ENCODE data around the gene MYH6.
A peak's percentile ranks its signal among the peaks of the same experiment; 100 is the strongest.

MYH6 gene

DNA sequence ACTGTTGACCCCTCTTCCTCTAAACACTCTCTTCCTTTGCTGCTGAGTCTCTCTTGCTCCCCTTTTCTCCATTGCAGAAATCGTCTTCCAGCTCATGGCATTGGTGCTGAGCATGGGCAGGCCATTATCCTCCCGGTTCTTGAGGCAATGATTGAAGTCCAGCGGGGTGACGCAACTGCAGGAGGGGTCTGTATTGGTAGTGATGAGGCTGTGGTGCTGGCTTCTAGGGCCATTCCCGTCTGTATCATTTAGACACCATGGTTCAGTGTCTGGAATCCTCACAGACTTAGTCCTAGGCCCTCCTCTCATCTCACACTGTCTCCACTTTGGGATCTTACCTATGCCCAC lies 54.7 kb downstream of the MYH6 start:
- no peak for DNase-seq

DNA sequence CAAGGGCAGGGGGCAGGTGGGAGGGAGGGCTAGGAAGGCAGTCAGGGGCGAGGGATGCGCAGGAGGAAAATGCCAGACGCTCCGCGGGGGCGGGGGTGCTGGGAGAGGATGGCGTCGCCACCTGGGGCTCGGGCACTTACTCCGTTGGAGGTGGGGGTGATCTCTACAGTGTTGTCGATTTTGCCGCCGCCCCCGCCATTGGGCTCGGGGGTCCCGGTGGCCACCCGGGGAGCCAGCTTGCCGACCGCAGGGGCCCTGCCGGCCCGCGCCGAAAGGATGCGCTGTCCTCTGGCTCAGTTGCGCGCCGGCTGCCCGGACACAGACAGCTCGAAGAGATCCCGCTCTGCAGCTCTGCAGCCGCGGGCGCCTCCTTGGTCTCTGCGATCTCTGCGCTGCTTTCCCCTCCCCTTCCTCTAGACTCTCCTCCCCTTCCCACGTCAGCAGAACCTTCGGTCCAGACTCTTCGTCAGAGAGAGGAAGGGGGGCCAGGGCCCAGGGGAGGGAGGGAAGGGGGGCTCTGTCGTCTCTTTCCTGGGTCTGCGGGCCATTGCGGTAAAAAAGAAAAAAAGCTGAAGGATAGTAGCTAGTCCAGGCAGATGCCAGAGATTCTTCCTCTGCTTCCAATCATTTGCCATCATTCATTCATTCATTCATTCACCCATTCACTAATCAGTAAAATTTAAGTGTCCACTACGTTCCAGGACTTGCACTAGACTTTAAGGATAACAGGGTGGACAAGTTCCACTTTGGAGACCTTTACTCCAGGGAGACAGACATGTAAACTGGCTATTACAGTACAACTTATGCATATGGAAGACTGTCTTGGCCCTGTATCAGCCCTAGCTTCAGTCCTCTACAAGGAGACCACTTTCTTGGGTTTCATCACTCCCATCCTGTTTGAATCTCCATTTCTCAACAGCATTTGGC lies 55.3 kb downstream of the MYH6 start, which contains the start of gene SLC22A17:
TSS of gene SLC22A17 (minus strand) at position 382 of the 927 bp plus-strand sequence.
- DNase-seq, result peak; percentile 34

DNA sequence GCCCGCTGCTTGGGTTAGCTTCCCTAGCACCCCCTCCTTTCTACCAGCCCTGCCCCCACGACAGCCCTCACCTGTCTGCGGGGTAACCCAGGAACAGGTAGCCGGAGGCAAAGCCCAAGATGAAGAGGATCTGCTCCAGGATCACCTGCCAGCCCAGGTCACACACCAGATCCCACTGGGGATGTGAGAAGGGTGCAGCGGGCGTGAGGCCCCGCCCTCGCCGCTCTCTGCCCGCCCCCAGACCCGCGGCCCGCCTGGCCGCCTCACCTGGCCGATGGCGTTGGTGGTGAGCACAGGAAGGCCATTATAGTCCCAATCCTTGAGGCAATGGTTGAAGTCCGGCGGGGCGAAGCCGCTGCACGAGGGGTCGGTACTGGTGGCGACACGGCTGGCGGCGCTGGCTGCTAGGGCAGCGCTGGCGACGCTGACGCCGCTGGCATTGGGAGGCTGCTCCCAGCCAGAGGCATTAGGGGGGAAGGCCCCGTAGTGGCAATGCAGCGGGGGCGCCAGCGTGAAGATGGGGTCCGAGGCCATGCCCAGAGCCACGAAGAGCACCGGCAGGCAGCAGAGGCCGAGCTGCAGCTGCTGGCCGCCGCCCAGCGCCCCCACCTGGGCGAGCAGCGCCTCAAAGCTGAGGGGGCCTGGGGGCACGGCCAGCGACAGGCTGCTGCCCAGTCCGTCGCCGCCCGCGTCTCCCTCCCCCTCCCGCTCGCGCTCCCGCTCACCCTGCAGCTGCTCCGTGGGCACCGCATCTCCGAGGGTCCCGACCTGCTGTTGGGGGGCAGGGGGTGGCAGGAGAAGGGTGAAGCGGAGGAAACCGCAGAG lies 56.2 kb downstream of the MYH6 start:
- DNase-seq, result no peak

DNA sequence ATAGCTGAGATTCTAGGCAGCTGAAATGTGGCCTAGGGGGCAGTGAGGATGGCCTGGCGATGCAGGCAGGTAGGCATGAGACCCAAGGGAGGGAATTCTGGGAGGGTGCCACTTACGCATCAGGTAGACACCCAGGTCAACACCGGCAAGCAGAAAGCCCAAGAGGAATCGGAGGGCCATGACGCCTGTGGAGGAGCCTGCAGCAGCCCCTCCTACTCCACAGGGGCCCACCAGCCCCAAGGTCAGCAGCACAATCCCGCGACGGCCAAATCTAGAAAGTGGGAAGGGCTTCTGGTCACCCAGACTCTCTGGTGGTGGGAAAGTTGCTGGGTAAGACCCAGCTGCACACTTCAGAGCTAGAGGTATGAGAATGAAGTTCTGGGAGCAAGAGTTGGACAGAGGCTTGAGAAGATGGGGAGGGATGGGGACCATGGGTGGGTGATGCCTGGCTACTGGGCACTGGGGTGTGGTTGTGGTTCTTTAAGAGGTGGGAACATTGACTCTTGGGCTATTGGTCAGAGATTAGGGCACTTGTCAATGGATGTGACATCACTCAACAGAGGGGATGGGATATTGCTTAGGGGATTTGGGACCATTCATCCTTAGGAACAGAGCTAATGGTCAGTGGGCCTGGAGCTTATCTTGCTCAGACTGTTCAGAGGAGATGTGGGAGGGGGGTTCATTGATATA lies 58.8 kb downstream of the MYH6 start:
- no peak for DNase-seq

DNA sequence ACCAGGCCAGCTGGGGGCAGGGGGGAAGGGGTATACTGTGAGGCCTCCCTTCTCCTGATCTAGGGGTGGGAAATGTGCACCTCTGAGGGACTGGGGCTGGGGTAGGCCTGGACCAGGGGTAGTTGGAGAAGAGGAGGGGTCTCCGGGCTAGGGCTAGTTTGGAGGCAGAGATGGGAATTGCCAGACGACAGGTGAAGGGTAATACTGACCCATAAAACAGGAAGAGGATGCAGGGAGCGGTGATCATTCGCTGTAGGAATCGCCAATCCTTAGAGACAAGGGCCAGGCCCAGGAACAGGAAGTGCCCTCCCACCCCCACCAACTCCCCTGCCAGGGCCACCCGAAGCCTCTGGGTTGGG lies 59.8 kb downstream of the MYH6 start:
- no peak for DNase-seq

DNA sequence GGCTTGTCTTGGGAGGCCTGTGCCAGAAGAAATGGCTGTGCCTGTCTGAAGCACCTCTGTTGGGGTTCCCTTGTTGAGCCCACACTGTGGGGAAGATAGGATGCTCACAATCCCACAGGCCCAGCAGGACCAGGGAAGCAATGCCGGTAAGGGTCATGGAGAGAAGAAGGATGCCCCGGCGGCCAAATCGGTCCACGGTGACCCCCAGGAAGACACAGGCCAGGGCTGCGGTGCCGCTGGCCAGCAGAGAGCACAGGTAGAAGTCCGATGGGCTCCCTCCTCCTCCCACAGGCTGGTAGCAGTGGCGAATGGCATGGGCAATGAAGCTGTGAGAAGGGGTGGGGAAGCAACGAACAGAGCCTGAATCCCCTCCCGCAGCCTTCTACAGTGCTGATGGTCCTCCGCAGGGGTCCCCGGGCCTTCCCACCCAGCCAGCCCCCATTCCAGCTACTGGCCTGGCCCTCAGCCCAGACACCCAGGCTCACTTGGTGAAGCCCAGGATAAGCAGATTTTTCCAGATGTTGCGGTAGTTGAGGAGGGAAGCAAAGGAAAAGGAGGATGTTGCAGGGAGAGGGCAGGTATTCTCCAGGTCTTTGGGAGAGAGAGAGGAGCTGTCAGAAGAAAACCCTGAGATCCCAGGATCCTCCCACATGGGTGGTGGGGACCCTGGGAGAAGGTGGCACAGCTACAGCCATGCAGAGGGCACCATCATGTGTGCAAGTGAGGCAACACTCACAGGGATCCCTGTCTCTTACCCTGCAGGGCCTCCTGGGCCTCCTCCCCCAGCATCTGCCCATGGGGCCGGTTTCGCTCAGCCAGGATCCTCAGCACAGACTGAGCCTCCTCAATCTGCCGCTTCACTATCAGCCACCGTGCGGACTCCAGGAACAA lies 60.4 kb downstream of the MYH6 start:
- no peak for DNase-seq

DNA sequence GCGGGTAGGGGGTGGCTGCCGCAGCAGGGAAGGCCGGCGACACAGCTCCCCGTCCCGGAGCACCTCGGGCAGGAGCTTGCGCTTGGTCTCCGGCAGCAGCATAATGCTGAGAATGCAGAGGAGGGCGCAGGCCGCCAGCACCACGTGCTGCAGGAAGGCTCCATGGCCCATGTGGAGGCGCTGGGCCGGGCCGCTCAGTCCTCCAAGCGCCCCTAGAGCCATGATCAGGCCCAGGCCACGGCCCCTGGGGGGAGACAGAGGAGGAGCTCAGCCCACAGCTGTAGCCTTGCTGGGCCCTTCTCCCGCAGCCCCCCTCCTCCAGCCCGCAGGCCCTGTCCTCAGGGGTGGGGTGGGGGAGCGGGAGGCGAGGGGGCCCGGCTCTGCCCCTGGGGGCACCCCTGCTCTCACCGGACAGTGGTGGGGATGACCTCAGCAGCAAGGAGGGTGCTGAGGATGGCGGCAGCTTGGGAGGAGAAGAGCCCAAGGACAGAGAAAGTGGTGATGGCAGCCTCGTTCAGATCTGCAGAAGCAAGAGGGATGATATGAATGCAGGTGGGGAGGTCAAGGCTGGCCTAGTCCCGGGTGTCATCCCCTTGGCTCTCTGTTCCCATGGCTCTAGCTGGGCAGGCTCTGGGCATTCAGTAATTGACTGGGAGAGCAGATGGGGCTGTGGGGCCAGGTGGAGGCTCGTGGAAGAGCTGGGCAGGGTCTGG lies 61.2 kb downstream of the MYH6 start:
- DNase-seq, result no peak

DNA sequence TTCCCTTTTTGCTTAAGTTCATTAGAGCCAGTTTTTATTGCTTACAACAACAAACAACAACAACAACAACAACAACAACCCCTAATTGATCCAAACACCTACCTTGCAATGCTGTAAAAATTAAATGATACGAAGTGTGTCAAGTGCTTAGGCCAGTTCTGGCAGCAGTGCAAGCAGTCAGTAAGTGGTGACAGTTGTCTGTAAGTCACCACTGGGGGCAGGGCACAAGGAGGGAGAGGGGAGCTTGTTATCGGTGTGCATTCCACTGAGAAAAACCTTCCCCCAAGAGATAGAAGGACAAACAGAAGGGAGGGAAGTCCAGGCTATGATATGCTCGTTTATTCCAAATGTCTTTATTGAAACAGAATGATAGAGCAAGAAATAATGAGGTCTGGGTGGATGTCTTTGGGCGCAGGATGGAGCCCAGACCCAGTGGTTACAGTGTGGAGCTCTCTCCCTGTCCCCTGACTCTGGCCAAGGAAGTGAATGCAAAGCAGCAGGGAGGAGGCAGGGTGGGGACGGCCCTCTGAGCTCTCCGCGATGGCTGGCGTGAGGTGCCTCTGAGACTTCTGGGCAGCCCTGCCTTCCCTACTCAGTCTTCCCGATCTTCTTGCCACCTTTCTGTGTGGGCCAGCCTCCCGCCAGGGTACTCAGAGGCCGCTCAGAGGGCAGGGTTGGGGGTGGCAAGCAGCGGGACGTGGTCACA lies 61.9 kb downstream of the MYH6 start:
- DNase-seq, result no peak

DNA sequence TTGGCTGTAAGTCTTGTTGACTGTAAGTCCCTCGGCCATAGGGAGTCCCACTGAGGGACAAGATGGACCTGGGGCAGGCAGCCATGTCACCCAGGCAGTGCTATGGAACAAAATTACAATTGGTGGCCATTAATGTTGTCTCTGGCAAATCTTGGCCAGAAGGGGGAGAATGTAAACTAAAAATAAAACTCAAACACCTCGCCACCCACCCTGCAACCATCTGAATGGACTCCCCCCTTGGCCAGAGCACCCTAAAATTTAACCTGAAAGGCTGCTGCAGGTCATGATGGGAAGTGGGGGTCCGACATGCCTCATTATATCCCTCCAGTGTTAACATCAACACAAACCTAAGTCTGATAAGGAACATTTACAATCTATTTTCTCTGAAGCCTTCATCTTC lies 63.6 kb downstream of the MYH6 start:
- DNase-seq, result no peak

DNA sequence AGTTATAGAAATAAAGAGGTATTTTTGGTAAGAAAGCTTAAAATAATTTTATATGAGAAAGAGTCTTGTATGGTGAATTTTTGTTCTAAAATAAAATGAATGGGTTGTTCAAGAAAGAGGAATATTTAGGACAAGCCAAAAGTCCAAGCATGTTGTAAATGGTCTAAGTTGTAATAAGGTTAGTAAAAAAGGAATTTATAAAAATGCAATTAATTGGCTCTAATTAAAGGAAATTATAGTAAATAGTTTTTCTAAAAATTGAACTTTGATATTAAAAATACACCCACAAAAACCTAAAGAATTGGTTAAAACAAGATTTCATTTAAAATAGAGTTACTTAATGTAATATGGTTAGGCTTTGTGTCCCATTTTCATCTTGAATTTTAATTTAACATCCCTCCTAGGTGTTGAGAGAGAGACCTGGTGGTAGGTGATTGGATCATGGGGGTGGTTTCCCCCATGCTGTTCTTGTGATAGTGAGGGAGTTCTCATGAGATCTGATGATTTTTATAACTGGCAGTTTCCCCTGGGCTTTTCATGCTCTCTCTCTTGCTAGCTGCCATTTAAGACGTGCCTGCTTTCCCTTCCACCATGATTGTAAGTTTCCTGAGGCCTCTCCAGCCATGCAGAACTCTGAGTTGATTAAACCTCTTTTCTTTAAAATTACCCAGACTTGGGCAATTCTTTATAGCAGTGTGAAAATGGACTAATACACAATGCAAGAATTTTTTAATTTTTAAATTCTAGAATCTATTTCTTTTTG lies 68.4 kb downstream of the MYH6 start:
- DNase-seq, result no peak

DNA sequence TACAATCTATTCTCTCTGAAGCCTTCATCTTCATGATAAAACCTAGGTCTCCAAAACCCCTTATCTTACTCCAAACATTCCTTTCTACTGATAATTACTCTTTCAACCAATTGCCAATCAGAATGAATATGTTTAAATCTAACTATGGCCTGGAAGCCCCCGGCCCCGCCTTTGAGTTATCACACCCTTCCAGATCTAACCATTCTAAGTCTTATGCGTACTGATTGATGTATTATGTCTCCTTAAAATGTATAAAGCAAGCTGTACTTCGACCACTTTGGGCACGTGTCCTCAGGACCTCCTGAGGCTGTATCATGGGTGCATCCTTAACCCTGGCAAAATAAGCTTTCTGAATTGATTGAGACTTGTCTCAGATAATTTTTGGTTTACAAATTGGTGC lies 72.5 kb downstream of the MYH6 start:
- DNase-seq, result no peak
